ENCODE measurements around the gene CDX1. TPM values are rescaled to one million over a fixed set of nuclear protein-coding genes. Genes with fewer than 3 reads are reported as not detected.

CDX1 gene
- total and polyA plus RNA-seq, 2 of the 8 experiments (the other 6 are each of a cell fraction or from before 2014, with no cell fraction given): not detected

- H4K91ac ChIP-seq (replicated peaks; ENCODE audit: insufficient read length, low read length): no peak overlapping the region
- H2AK5ac ChIP-seq (ENCODE audit: low read depth, low read length): no peak overlapping the region
- no peaks in the 10 kb centered on the region for H3K36me3 ChIP-seq (ENCODE audit: control insufficient read depth in 2 of 4, insufficient read depth in 4 of 4, low read length in 3 of 4)
- H3K79me2 ChIP-seq (ENCODE audit: control insufficient read depth in 1 of 2, insufficient read depth in 2 of 2, low read length in 2 of 2): no peaks in the 10 kb centered on the region
- no peak overlapping the region for H2BK12ac ChIP-seq (ENCODE audit: low read depth, low read length)
- POLR2A ChIA-PET (ENCODE audit: partially characterized antibody): no interaction called here
- no peak overlapping the region for H2BK120ac ChIP-seq (replicated peaks; ENCODE audit: low read depth, low read length)
- H3K23me2 ChIP-seq (ENCODE audit: low read depth, low read length): no peaks in the 10 kb centered on the region
- no peak overlapping the region for H2BK20ac ChIP-seq (ENCODE audit: low read length)
- H3K4me1 ChIP-seq (replicated peaks in 1 of 4; ENCODE audit: control insufficient read depth in 3 of 4, insufficient read depth in 4 of 4, low read length in 3 of 4): no peaks in the 10 kb centered on the region
- no peak overlapping the region for H2BK15ac ChIP-seq (ENCODE audit: low read length)
- no peak overlapping the region for H4K5ac ChIP-seq (ENCODE audit: insufficient read length, low read depth, low read length)
- no peak overlapping the region for H3K56ac ChIP-seq (replicated peaks; ENCODE audit: insufficient read length, low read depth, low read length)
- H3K4me3 ChIP-seq (ENCODE audit: extremely low read depth in 1 of 4, insufficient read depth in 2 of 4, low read depth in 3 of 4, low read length in 4 of 4): no peak overlapping the region
- no peaks in the 10 kb centered on the region for H3K9me3 ChIP-seq (ENCODE audit: insufficient read depth in 2 of 2, low read depth in 1 of 2, low read length in 1 of 2)
- no peaks in the 10 kb centered on the region for H3K79me1 ChIP-seq (ENCODE audit: low read depth, low read length)
- H2AFZ ChIP-seq (ENCODE audit: low read length): no peak overlapping the region
- H3K9ac ChIP-seq (replicated peaks in 1 of 4; ENCODE audit: extremely low read depth in 1 of 4, low read depth in 3 of 4, low read length in 3 of 4): no peak overlapping the region
- DNase-seq (ENCODE audit: low read depth in 1 of 2, low spot score in 2 of 2): no peak
- no peak overlapping the region for H4K8ac ChIP-seq (ENCODE audit: extremely low read depth, insufficient read depth, low read length)
- 91% methylated on average over 5 of the region's 5 CpGs; no CpG with 5 or more reads in 1 of the 2 experiments for WGBS, 2 experiments (ENCODE audit: extremely low coverage in 1 of 2, insufficient coverage in 1 of 2, insufficient read length in 1 of 2, insufficient replicate concordance in 2 of 2, low coverage in 1 of 2, low lambda C conversion rate in 2 of 2, missing lambda C conversion rate in 1 of 2)
- no peak for TF ChIP-seq POLR2A (IDR thresholded peaks at IDR 0.05; ENCODE audit: control extremely low read depth in 1 of 2, low read depth in 2 of 2, low read length in 2 of 2)
- FAIRE-seq: no peak
- H3K4me2 ChIP-seq (ENCODE audit: insufficient read depth in 1 of 2, low read depth in 2 of 2, low read length in 2 of 2): no peak overlapping the region
- H3K14ac ChIP-seq (ENCODE audit: insufficient read length): no peak overlapping the region
- H3K18ac ChIP-seq (ENCODE audit: extremely low read depth, low read length): no peak overlapping the region
- CTCF ChIA-PET (ENCODE audit: partially characterized antibody): interaction anchor here (1.0 to 21.2 kb wide), 3 partner anchors 14 to 62 kb away, joined by 3 to 372 read pairs (median 302); partner anchors contain the start of genes CDX1, PDGFRB and SLC6A7
- H3K4ac ChIP-seq (replicated peaks; ENCODE audit: insufficient read length, low read depth, low read length): no peak overlapping the region
- H2BK5ac ChIP-seq (ENCODE audit: low read depth, low read length): no peak overlapping the region
- no peak overlapping the region for H3K27ac ChIP-seq (ENCODE audit: low read depth, low read length)
- no peaks in the 10 kb centered on the region for H4K20me1 ChIP-seq (replicated peaks in 1 of 2; ENCODE audit: control insufficient read depth in 1 of 2, insufficient read depth in 2 of 2, low read length in 2 of 2)
- no peak overlapping the region for H3K23ac ChIP-seq (ENCODE audit: insufficient read length)
- H3K27me3 ChIP-seq (replicated peaks in 1 of 4; ENCODE audit: control insufficient read depth in 3 of 4, extremely low read depth in 1 of 4, insufficient read depth in 3 of 4, low read length in 3 of 4): peaks cover 0 to 6% (median 4%) of the 10 kb centered on the region in 4 experiments; a peak in 3 of 7 replicates
Measured at GRCh38 chr5:150221471-150221870, 54.9 kb downstream of the CDX1 start.

All from H1 (cell line).